ENCODE measurements around the gene KIFAP3.

Gene KIFAP3

DNA sequence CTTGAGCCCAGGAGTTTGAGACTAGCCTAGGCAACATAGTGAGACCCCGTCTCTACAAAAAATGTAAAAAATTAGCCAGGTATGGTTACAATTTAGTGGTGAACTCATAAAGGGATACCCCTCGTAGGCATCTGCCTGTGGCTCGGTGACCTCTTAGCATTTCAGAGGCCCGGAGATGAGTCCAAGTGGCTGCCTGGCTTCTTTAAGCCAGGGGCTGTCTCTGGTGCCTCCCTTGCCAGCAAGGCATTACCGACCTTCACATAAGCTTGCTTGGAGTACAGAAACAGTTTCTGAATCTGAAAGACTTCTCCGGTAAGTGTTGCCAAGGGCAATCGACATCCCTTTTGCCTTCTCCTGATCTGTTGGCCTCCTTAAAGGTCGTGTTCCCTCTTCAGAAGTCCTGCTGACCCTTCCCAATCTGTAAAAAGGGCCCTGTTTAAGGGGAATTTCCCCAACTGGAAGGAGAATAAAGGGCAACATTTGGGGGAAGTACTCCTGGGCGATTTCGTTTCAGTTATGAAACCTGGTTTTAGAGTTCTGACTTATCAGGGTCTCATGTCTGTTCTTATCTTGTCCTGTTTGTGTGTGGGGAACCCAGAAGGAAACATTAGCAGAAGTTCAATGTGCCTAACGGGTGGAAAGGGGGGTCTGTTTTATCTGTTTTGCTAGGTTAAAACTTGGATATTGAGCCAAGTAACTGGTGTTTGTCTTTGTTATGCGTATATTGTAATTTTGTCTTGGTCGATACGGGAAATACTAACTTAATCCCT is 32.9 kb downstream of the KIFAP3 start:
- H3K36me3 ChIP-seq: no peaks in the 10 kb centered on the region

DNA sequence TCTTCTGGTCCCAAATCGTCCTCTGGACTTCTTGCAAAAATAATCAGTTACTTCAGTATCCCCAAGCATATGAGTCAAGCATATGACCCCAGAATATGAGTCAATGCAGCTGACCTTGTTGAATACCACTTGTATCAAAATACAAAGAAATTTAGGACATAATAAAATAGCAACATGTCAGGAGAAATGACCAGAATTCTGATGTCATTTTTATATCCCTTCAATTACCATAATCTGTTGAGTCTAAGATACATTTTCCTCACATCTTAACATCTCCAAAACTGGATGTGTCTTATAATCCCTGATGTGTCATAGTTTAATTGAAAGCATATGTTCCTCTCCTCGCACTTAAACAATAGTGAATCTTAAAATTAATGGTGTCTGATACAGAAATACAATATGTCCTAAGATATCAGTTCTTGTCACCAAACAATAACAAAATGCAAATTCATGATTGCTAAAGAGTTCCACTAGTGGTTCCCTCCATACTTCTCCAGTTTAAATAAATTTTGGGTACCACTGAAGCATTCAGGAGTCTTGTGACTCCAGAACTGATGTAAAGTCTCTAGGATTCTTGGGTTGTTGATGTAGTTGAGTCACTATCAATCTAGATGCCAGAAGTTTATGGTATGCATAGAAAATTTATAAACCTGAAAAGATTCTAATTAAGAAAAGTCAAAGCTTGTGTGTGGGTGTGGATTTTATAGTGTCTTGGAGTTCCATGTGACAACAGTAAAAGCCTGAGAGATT is 41.8 kb downstream of the KIFAP3 start:
- Histone ChIP-seq H3K9me3 (no peaks in the 10 kb centered on the region), H3K4me1 (no peaks in the 10 kb centered on the region), H3K4me3 (ENCODE audit: low read depth, low read length) (no peak overlapping the region), H3K27me3 (no peaks in the 10 kb centered on the region), H3K36me3 (no peaks in the 10 kb centered on the region)
- DNase-seq: no peak
- TF ChIP-seq, protein P1, sequence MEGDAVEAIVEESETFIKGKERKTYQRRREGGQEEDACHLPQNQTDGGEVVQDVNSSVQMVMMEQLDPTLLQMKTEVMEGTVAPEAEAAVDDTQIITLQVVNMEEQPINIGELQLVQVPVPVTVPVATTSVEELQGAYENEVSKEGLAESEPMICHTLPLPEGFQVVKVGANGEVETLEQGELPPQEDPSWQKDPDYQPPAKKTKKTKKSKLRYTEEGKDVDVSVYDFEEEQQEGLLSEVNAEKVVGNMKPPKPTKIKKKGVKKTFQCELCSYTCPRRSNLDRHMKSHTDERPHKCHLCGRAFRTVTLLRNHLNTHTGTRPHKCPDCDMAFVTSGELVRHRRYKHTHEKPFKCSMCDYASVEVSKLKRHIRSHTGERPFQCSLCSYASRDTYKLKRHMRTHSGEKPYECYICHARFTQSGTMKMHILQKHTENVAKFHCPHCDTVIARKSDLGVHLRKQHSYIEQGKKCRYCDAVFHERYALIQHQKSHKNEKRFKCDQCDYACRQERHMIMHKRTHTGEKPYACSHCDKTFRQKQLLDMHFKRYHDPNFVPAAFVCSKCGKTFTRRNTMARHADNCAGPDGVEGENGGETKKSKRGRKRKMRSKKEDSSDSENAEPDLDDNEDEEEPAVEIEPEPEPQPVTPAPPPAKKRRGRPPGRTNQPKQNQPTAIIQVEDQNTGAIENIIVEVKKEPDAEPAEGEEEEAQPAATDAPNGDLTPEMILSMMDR (IDR thresholded peaks at IDR 0.05; ENCODE audit: low read depth, low read length): no peak

More for the DNA sequence above, 32.9 kb downstream of the KIFAP3 start:
- H3K9me3 ChIP-seq: no peaks in the 10 kb centered on the region
- no peaks in the 10 kb centered on the region for H3K27me3 ChIP-seq
- no peak for DNase-seq
- TF ChIP-seq, protein P1 (IDR thresholded peaks at IDR 0.05; ENCODE audit: low read depth, low read length): no peak
- H3K4me1 ChIP-seq: no peaks in the 10 kb centered on the region
- no peak overlapping the region for H3K4me3 ChIP-seq (ENCODE audit: low read depth, low read length)

DNA sequence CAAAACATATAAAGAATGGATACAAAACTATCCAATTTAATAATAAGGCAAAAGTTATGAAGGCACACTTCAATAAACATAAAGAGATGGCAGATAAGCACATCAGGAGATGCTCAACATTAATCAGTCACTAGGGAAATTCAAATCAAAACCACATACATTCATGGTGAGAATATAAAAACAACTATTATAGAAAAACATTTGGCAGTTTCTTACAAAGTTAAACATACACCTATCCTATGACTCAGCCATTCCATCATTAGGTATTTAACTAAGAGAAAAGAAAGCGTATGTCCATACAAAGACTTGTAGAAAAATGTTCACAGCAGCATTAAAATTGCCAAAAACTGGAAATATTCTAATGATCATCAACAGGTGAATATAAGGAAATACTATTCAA is 44.3 kb downstream of the KIFAP3 start:
- Histone ChIP-seq H3K27me3 (no peaks in the 10 kb centered on the region), H3K9me3 (no peaks in the 10 kb centered on the region), H3K36me3 (no peaks in the 10 kb centered on the region), H3K4me3 (ENCODE audit: low read depth, low read length) (no peak overlapping the region), H3K4me1 (no peaks in the 10 kb centered on the region)
- DNase-seq: no peak
- TF ChIP-seq, protein P1 (IDR thresholded peaks at IDR 0.05; ENCODE audit: low read depth, low read length): no peak

DNA sequence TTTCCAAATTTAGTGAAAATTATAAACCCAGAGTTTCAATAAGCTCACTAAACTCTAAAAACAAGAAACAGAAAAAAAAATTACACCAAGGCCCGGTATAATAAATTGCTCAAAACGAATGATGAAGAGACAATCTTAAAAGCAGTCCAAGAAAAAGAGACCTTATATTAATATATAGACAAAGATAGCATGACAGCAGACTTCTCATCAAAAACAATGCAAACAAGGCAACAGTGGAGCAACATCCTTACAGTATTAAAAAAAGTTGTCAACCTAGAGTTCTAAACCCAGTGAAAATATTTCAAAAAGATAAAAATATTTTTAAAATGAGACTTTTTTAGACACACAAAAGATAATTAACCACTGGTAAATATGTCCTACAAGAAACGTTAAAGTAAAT is 46.7 kb downstream of the KIFAP3 start:
- Histone ChIP-seq H3K4me3 (ENCODE audit: low read depth, low read length) (no peak overlapping the region), H3K27me3 (no peaks in the 10 kb centered on the region), H3K9me3 (no peaks in the 10 kb centered on the region), H3K36me3 (no peaks in the 10 kb centered on the region), H3K4me1 (no peaks in the 10 kb centered on the region)
- no peak for DNase-seq
- TF ChIP-seq, protein P1 (IDR thresholded peaks at IDR 0.05; ENCODE audit: low read depth, low read length): no peak

DNA sequence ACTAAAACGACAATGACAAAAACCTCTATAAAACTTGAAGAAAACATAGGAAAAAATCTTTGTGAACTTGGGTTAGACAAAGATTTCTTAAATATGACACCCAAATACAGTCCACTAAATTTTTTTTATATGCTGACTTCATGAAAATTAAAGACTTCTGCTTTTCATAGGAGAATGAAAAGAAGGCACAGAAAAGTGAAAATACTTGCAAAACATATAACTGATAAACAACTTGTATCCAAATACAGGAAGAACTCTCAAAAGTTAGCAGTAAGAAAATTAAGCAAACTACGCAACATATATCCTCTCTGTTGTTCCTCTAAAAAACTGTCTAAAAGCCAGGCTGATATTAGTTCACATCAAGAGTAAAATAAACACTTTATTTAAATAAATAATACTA is 53.6 kb downstream of the KIFAP3 start:
- Histone ChIP-seq H3K36me3 (no peaks in the 10 kb centered on the region), H3K9me3 (no peaks in the 10 kb centered on the region), H3K4me3 (ENCODE audit: low read depth, low read length) (no peak overlapping the region), H3K27me3 (no peaks in the 10 kb centered on the region), H3K4me1 (no peaks in the 10 kb centered on the region)
- DNase-seq: no peak
- TF ChIP-seq, protein P1 (IDR thresholded peaks at IDR 0.05; ENCODE audit: low read depth, low read length): no peak

DNA sequence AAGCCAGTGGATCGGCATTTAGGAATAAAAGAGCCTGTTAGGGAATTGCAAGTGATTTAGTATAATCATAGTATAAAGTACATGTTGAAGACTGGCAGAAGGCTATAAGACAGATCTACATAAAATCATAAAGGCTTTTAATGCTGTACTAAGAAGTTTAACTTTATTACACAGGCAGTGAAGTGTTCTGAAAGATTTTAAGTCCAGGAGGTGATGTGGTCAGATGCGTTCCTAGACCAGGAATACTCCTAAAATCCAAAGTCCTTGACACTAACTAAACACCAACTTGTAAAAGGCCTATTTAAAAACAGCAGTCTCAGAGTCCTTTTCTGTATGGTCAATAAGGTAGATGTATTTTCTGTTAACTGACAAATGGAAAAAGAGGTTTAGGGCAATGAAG is 57.0 kb downstream of the KIFAP3 start:
- no peaks in the 10 kb centered on the region for H3K36me3 ChIP-seq
- no peak overlapping the region for H3K4me3 ChIP-seq (ENCODE audit: low read depth, low read length)
- TF ChIP-seq, protein P1 (IDR thresholded peaks at IDR 0.05; ENCODE audit: low read depth, low read length): no peak
- no peak for DNase-seq
- no peaks in the 10 kb centered on the region for H3K4me1 ChIP-seq
- H3K9me3 ChIP-seq: no peaks in the 10 kb centered on the region
- H3K27me3 ChIP-seq: no peaks in the 10 kb centered on the region
